Ascending aorta (tissue), 2 donors: Measurements from ENCODE around the gene SPOUT1. TPM values are rescaled to one million over a fixed set of nuclear protein-coding genes. Genes with fewer than 3 reads are reported as not detected.

ENCODE experiments used
- DNase-seq, 2 donors: peaks; one replicate each; pipeline ENCODE4 v3.0.0-alpha.2; 2019; ENCODE audit warnings: low spot score in 2 of 2
- H3K27ac ChIP-seq, 2 donors: fragments of 200-600 bp; sonication (generic); one replicate each; pipeline ENCODE4 v1.5.1; 2016 to 2017; ENCODE audit warnings: mild to moderate bottlenecking in 1 of 2
- H3K27me3 ChIP-seq: fragments of 200-600 bp; sonication (generic); one replicate; pipeline ENCODE4 v1.5.1; 2017
- H3K36me3 ChIP-seq, 2 donors: fragments of 200-600 bp; sonication (generic); one replicate each; pipeline ENCODE4 v1.5.1; 2016
- H3K4me1 ChIP-seq, 2 donors: fragments of 200-600 bp; sonication (generic); one replicate each; pipeline ENCODE4 v1.5.1; 2016 to 2017; ENCODE audit warnings: mild to moderate bottlenecking in 1 of 2
- H3K4me3 ChIP-seq, 2 donors: fragments of 200-600 bp; sonication (generic); one replicate each; pipeline ENCODE4 v1.5.1; 2016 to 2017; ENCODE audit warnings: mild to moderate bottlenecking in 1 of 2
- H3K9me3 ChIP-seq, 2 donors: fragments of 200-600 bp; sonication (generic); one replicate each; pipeline ENCODE4 v1.5.1; 2016
- CTCF ChIP-seq, 3 experiments: fragments of 200-600 bp in 2 of 3; fragments of 450-650 bp in 1 of 3; sonication (generic) in 2 of 3; IDR thresholded peaks; one replicate each; pipeline ENCODE4 v1.5.1; 2016 to 2019; ENCODE audit warnings: antibody characterized with exemption in 3 of 3, mild to moderate bottlenecking in 1 of 3, moderate library complexity in 1 of 3
- intact Hi-C: fragments of 100-400 bp; cut with DNase I; formaldehyde crosslinking; loops from one replicate; pipeline ENCODE4 v1.15.1; 2023
- total RNA-seq: library from RNA; depleted of rRNA; stranded (reverse); fragments of >200 nt; gene quantifications from one replicate; pipeline ENCODE4 v1.1.0, GENCODE V29; 2016

Gene SPOUT1
- total RNA-seq, 1 donor from 2014 or later = 26.5 TPM

DNA sequence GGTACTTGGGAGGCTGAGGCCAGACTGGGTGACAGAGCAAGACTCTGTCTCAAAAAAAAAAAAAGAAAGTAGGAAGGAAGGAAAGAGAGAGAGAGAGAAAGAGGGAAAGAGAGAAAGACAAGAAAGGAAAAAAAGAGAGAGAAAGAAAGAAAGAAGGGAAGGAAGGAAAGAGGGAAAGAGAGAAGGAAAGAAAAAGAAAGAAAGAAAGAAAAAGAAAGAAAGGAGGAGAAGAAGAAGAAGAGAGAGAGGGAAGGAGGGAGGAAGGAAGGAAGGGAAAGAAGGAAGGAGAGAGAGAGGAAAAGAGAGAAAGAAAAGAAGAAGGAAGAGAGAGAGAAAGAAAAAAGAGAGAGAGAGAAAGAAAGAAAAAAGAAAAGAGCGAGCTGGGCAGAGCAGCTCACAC, 54.8 kb downstream of the SPOUT1 start:
- Histone ChIP-seq H3K4me1 (peaks cover 0 to 20% of the 10 kb centered on the region in 2 donors), H3K9me3 (no peaks in the 10 kb centered on the region), H3K4me3 (no peak overlapping the region), H3K27me3 (no peaks in the 10 kb centered on the region), H3K36me3 (no peaks in the 10 kb centered on the region), H3K27ac (no peak overlapping the region)
- DNase-seq = no peak
- intact Hi-C loops = loop anchor here (5.0 kb wide), 1 partner anchor 1047 kb away; the partner anchor contains the start of gene TOR1A
- TF ChIP-seq CTCF (IDR thresholded peaks at IDR 0.05) = no peak

GRCh38 chr9:128773049-128773448, 56.5 kb downstream of the SPOUT1 start:
- H3K36me3 ChIP-seq = no peaks in the 10 kb centered on the region
- H3K27me3 ChIP-seq = no peaks in the 10 kb centered on the region
- H3K4me3 ChIP-seq = no peak overlapping the region
- intact Hi-C loops = loop anchor here (5.0 kb wide), 1 partner anchor 1049 kb away; the partner anchor contains the start of gene TOR1A
- no peak overlapping the region for H3K27ac ChIP-seq
- no peak for TF ChIP-seq CTCF (IDR thresholded peaks at IDR 0.05)
- peaks cover 0 to 23% of the 10 kb centered on the region in 2 donors for H3K4me1 ChIP-seq
- H3K9me3 ChIP-seq = no peaks in the 10 kb centered on the region
- no peak for DNase-seq

GRCh38 chr9:128771745-128772519, 57.7 kb downstream of the SPOUT1 start, which contains the start of gene ZER1:
Gene ZER1 (minus strand): TSS chr9:128771927. CDS start chr9:128755565, 16,362 bp downstream.
- no peaks in the 10 kb centered on the region for H3K27me3 ChIP-seq
- DNase-seq = peak; percentile 56 to 95
- TF ChIP-seq CTCF (IDR thresholded peaks at IDR 0.05) = peak in 1 of 3 experiments; percentile 14
- peak within 1 kb of the TSS; percentile 84 to 85 for H3K4me3 ChIP-seq
- no peaks in the 10 kb centered on the region for H3K36me3 ChIP-seq
- peaks cover 0 to 23% of the 10 kb centered on the region in 2 donors for H3K4me1 ChIP-seq
- intact Hi-C loops = loop anchor here (1.0 to 5.0 kb wide), 4 partner anchors 15 to 1050 kb away; partner anchors contain the start of genes PKN3, TBC1D13, TOR1A and ZDHHC12
- peak within 1 kb of the TSS; percentile 88 to 95 for H3K27ac ChIP-seq
- H3K9me3 ChIP-seq = no peaks in the 10 kb centered on the region

- H3K36me3 ChIP-seq = no peaks in the 10 kb centered on the region
- H3K27ac ChIP-seq = peak overlapping the region; percentile 88 to 95
- H3K4me1 ChIP-seq = peaks cover 0 to 23% of the 10 kb centered on the region in 2 donors
- H3K27me3 ChIP-seq = no peaks in the 10 kb centered on the region
- intact Hi-C loops = loop anchor here (1.0 to 5.0 kb wide), 4 partner anchors 16 to 1051 kb away; partner anchors contain the start of genes PKN3, TBC1D13, TOR1A and ZDHHC12
- DNase-seq = no peak
- no peak for TF ChIP-seq CTCF (IDR thresholded peaks at IDR 0.05)
- H3K4me3 ChIP-seq = peak overlapping the region; percentile 84 to 85
- no peaks in the 10 kb centered on the region for H3K9me3 ChIP-seq
Measured at GRCh38 chr9:128771094-128771721, 58.4 kb downstream of the SPOUT1 start.

GRCh38 chr9:128770286-128771030, 59.1 kb downstream of the SPOUT1 start:
- no peaks in the 10 kb centered on the region for H3K9me3 ChIP-seq
- intact Hi-C loops = loop anchor here (1.0 to 5.0 kb wide), 4 partner anchors 17 to 1052 kb away; partner anchors contain the start of genes PKN3, TBC1D13, TOR1A and ZDHHC12
- H3K4me1 ChIP-seq = peaks cover 0 to 23% of the 10 kb centered on the region in 2 donors
- peak overlapping the region; percentile 88 to 95 for H3K27ac ChIP-seq
- DNase-seq = no peak
- no peaks in the 10 kb centered on the region for H3K27me3 ChIP-seq
- H3K36me3 ChIP-seq = no peaks in the 10 kb centered on the region
- H3K4me3 ChIP-seq = peak overlapping the region; percentile 84 to 85
- no peak for TF ChIP-seq CTCF (IDR thresholded peaks at IDR 0.05)
